Hematopoietic multipotent progenitor cell treated with erythropoietin and hydrocortisone succinate and interleukin-3 and kit ligand, for 8 days (in vitro differentiated cells): ENCODE data around the gene PPP6C.
"Not testable (repeated sequence)": the region's sequence is repeated elsewhere in the genome, so short reads cannot be mapped to it uniquely, and the experiment has no call there.

Source experiments
- DNase-seq: peaks from one replicate; pipeline ENCODE4 v3.0.0-alpha.2; 2015

PPP6C gene

DNA sequence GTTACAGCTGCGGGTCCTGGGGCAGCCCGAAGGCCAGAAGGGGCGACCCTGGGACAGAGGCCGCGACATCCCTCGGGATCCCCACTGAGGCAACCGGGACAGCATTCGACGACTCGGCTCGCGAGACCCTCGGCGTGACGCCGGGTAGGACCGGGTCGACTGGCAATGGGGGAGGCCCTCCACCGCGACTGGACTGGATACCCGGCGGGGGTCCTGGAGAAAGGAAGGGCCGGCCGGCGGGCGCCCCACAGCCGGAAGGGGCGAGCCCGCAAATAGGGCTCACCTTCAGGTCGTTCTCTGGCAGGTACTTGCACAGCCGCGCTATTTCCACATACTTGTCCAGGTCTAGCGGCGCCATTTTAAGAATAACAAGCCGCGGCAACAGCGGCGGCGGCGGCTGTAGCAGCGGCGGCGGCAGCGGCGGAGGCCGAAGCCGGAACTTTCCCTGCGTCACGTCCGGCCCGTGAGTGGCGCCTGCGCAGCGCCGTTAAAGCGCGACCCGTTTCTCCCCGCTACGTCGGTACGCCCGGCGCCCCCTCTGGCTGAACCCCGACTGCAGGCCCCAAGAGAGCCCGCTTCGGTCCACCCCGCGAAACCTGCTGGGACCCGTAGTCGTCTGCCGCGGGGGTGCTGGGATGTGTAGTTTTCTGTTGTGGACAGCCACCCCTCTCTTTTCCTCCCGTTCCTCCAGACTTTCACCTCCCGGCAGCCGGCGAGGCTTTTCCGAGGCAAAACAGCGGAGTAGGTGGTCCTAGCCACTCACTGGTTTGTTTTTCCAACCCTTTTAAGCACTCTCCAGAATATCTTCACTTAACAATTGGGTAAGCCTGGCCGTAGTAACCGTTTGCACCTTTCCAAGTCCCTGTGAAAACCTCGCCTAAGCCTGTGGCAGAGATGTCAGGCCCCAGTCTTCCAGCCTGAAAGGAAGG, at the start of gene PPP6C:
Gene PPP6C, minus strand, starts transcription at position 443 of the 929 bp plus-strand sequence. Its CDS starts 85 bp downstream, at position 358.
- DNase-seq, result peak; percentile 96

DNA sequence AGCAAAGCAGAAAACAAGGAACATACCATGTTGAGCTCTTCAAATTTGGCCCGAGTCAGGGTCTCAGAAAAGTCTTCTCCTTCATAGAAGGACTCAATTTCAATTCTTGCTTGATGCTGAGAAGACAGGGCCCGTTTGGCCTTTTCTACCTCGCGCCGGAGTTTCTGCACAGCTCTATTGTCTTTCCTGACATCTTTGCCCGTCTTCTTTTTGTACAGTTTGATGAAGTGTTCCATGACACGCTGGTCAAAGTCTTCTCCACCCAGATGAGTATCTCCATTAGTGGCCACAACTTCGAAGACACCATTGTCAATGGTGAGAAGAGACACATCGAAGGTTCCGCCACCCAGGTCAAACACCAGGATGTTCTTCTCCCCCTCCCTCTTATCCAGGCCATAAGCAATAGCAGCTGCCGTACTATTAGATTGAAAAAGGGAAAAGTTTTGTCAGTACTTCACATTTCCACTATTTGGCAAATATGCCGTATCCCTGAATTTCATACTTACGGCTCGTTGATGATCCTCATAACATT, 49.4 kb upstream of the PPP6C start:
- no peak for DNase-seq

DNA sequence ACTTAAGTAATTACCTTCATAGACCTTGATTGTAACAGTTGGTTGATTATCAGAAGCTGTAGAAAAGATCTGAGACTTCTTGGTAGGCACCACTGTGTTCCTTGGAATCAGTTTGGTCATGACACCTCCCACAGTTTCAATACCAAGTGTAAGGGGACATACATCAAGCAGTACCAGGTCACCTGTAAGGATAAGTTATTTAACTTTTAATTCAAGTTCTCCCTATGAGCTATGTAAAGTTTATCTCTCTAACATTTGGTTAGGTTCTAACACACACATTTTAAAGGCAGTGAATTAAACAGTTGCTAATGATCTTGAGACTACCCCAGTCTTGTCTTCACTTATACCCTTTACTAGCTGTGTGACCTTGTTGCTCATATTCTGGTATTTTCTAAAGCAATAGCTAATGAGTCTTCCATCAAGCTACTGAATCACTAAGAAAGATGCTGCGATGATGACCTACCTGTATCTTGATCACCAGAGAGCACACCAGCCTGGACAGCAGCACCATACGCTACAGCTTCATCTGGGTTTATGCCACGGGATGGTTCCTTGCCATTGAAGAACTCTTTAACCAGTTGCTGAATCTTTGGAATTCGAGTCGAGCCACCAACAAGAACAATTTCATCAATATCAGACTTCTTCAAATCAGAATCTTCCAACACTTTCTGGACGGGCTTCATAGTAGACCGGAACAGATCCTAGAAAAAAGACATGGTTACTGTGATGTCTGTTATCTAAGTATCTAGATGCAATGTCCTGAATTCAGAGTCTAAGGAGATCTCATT, 48.7 kb upstream of the PPP6C start:
- no peak for DNase-seq

DNA sequence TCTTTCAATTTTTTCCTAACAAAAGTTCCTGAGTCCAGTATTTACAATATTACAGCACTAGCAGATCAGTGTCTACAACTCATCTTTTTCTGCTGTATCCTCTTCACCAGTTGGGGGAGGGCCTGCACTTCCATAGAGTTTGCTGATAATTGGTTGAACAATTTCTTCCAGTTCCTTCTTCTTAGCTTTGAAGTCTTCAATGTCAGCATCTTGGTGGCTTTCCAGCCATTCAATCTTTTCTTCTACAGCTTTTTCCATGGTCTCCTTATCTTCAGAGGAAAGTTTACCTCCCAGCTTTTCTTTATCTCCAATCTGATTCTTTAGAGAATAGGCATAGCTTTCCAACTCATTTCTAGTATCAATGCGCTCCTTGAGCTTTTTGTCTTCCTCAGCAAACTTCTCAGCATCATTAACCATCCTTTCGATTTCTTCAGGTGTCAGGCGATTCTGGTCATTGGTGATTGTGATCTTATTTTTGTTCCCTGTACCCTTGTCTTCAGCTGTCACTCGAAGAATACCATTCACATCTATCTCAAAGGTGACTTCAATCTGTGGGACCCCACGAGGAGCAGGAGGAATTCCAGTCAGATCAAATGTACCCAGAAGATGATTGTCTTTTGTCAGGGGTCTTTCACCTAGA, 47.0 kb upstream of the PPP6C start:
- DNase-seq, result not testable (repeated sequence)

GRCh38 chr9:125235804-125236519, 46.4 kb upstream of the PPP6C start:
- DNase-seq, result peak; percentile 6

DNA sequence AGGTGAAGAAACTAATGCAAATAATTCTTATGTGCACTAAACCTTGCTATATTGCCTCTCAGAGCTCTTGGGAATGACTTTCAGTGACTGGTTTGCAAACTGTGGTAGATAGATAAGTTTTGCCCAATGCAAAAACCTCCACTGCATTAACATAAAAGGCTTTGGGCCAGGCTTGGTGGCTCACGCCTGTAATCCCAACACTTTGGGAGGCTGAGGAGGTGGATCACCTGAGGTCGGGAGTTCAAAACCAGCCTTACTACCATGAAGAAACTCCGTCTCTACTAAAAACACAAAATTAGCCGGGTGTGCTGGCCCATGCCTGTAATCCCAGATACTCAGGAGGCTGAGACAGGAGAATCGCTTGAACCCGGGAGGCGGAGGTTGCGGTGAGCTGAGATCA, 44.5 kb upstream of the PPP6C start:
- not testable (repeated sequence) for DNase-seq

DNA sequence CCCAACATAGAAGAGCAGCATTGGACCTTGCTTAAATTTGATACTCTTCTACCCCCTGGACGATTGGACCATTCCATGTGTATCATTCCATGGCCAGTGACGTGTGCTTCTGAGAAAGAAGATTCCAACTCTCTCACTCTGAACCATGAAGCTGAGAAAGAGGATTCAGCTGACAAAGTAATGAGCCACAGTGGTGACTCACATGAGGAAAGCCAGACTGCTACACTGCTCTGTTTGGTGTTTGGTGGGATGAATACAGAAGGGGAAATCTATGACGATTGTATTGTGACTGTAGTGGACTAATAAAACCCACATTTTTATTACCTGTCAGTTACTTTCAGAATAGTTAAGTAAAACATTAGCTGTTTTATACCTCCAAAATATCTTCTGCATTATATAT, 44.1 kb upstream of the PPP6C start:
- DNase-seq, result peak; percentile 13

DNA sequence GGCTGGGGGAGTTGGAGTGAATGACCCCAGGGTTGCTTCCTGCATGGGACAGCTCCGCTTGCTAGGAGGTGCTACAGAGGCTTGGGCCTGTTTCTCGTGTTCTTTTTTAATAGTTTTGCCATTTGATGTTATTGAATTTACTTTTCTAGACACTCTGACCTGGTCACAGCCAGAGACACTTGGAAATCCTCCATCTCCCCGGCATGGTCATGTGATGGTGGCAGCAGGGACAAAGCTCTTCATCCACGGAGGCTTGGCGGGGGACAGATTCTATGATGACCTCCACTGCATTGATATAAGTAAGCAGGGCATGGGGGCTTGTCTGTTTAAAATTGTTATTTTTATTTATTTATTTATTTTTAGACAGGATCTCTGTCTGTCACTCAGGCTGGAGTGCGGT, 38.2 kb upstream of the PPP6C start:
- no peak for DNase-seq

- DNase-seq, result not testable (repeated sequence)
Measured at GRCh38 chr9:125224858-125225257, 35.3 kb upstream of the PPP6C start.

- no peak for DNase-seq
Measured at GRCh38 chr9:125218621-125219020, 29.0 kb upstream of the PPP6C start.

DNA sequence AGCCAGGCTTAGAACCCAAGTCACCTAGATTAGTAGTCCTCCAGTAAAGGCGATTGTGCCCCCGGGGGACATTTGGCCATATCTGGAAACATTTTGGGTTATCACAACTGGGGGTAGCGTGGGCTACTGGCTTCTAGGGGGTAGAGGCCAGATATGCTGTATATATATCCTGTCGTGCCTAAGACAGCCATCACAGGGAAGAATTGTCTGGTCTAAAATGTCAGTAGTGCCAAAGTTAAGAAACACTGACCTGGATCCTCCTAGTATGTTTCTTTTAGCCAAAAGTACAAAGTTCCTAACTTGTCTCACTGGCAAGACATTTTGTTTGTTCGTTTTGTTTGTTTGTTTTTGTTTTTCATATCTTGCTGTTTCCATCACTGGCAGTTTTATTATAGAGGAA, 24.6 kb upstream of the PPP6C start:
- no peak for DNase-seq

DNA sequence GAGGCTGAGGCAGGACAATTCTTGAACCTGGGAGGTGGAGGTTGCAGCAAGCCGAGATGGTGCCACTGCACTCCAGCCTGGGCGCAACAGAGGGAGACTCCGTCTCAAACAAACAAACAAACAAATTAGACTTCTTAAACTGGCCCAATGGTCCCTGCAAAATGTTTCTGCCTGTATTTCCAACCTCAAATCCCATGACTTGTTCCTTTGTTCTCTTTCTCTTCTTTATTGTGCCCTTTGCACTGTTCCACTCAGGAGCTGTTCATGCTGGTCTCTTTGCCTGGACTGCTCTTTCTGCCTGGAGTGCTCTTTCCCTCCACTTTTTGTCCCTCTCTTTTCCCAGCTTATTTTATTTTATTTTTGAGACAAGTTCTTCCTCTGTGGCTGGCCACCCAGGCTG, 14.9 kb upstream of the PPP6C start:
- DNase-seq, result no peak

DNA sequence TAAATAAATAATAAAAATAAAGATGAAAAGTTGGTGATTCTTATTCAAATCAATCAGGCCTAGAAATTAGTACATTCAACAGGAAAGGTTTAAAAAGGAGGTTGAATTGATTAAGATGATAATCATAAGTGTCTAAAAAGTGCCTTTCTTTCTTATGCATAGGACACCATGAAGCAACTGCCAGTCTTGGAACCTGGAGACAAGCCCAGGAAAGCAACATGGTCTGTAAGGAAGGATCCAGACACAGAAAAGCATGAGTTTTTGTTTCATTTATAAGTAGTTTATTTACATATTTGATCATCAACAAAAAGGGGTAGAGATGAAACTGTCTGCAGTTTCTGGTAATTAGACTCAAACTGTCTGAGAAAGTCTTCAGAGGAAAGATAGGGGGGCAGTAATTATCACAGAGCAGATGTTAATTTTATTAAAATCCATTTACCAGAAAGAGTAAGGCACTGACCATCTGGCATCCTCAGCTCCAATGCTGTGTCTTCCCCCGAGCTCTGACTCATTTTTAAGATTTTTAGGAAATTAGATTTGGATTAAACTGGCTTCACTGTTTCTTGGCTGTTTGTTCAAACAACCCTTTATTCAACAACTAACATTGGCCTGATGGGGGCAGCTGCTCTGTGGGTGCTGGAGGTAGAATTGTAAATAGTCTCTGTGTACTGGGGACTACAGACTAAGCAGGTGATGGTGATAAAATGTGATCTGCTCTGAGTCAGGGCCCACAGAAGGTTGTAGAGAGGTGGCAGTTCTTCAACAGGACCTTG, 13.4 kb upstream of the PPP6C start:
- no peak for DNase-seq

- peak; percentile 92 for DNase-seq
Measured at GRCh38 chr9:125200216-125201047, 10.8 kb upstream of the PPP6C start, which contains the start of gene RABEPK. Gene RABEPK, plus strand, starts transcription at chr9:125200542. Its CDS starts 2,472 bp downstream, at chr9:125203014.

- DNase-seq, result not testable (repeated sequence)
Measured at GRCh38 chr9:125195591-125195990, 6.0 kb upstream of the PPP6C start.

DNA sequence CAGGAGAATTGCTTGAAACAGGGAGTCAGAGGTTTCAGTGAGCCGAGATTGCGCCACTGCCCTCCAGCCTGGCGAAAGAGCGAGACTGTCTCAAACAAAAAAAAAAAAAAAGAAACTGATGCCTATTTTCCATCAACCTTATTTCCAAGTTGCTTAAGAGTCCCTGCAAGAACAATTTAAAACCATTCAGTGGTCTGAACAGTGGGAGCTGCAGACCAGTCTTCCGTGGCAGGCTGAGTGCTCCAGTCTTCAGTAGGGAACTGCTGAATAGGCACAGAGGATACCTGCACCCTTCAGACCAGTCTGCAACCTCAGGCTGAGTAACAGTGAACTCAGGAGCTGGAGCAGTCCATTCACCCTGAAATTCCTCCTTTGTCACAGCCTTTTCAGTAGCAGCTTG, 4.9 kb upstream of the PPP6C start:
- not testable (repeated sequence) for DNase-seq

DNA sequence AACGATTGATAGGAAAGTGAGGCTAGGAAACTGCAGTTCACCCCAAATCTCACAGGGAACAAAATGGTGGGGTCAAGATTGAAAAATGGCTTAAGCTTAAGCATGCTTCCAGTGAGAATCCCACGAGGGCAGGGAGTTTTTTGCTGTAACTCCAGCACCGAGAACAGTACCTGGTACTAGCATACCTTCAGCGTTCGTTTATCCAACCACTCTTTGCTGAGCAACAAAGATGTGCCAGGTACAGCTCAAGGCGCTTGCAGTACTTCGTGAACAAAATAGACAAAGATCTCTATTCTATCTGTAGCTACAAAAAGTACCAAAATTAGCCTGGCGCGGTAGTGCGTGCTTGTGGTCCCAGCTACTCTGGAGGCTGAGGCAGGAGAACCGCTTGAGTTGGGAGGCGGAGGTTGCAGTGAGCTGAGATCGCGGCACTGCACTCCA, 778 bp upstream of the PPP6C start:
- DNase-seq, result peak; percentile 56

GRCh38 chr9:125189011-125189360, 617 bp downstream of the PPP6C start:
- DNase-seq, result peak; percentile 11

GRCh38 chr9:125183561-125183960, 6.0 kb downstream of the PPP6C start:
- no peak for DNase-seq

GRCh38 chr9:125183054-125183453, 6.5 kb downstream of the PPP6C start:
- DNase-seq, result no peak
